ENCODE results near the gene NR3C2. TPM values are rescaled to one million over a fixed set of nuclear protein-coding genes. Genes with fewer than 3 reads are reported as not detected.

NR3C2 gene
- total and polyA plus RNA-seq, 10 of the 15 experiments (the other 5 are each of a cell fraction or from before 2014, with no cell fraction given), result 0.05 to 0.11 (median 0.08) TPM; not detected in 4

DNA sequence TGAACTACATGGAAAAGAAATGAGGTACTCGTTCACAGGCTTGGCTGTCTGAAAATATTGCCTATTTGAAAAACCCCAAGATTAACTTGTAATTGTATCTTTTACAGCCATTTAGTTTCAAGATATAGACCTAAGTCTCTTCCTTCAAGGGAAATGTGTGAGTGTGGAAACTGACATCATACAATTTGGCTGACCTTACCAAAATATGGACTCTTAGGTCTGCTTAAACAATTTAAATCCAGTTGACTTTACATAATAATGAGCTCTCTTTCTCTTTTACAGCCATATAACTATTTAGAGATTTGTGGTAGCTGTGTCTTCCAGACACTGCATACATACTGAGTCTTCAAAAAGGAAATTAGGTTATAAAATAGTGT, 186.9 kb downstream of the NR3C2 start:
- Histone ChIP-seq H3K9ac (ENCODE audit: control insufficient read depth, insufficient read depth, low read length) (no peak overlapping the region), H3K4me1 (ENCODE audit: control insufficient read depth, insufficient read depth, low read length) (no peaks in the 10 kb centered on the region), H3K27ac (ENCODE audit: control insufficient read depth, insufficient read depth) (no peak overlapping the region), H4K20me1 (ENCODE audit: control insufficient read depth, insufficient read depth) (no peaks in the 10 kb centered on the region), H3K9me3 (replicated peaks; ENCODE audit: control insufficient read depth, insufficient read depth, low read length) (no peaks in the 10 kb centered on the region), H3K4me3 (no peak overlapping the region), H3K4me2 (ENCODE audit: control insufficient read depth, insufficient read depth) (no peak overlapping the region), H3K27me3 (replicated peaks in 1 of 2; ENCODE audit: control insufficient read depth in 2 of 2, insufficient read depth in 2 of 2, low read length in 1 of 2) (no peaks in the 10 kb centered on the region), H3K36me3 (ENCODE audit: control insufficient read depth in 2 of 2, insufficient read depth in 2 of 2, low read length in 1 of 2) (no peaks in the 10 kb centered on the region), H2AFZ (ENCODE audit: control insufficient read depth, low read depth, low read length) (no peak overlapping the region), H3K79me2 (ENCODE audit: control insufficient read depth, insufficient read depth, low read length) (no peaks in the 10 kb centered on the region)
- no TSS peak for BruUV-seq (replicated peaks)
- ChIA-PET RAD21 (ENCODE audit: unreplicated experiment) (no interaction called here), CTCF (no interaction called here), SMC1A (ENCODE audit: uncharacterized antibody, unreplicated experiment) (no interaction called here), POLR2A (no interaction called here)
- ATAC-seq (no peak), DNase-seq (ENCODE audit: low read depth, low spot score) (no peak), FAIRE-seq (no peak)
- no peak for TF ChIP-seq SMAD5 (IDR thresholded peaks at IDR 0.05; ENCODE audit: low read depth)
- no peak for TF ChIP-seq WRNIP1 (IDR thresholded peaks at IDR 0.05; ENCODE audit: borderline replicate concordance, low read depth, low read length)
- no peak for TF ChIP-seq MAX (IDR thresholded peaks at IDR 0.05; ENCODE audit: low read depth, low read length)
- TF ChIP-seq RELA (IDR thresholded peaks at IDR 0.05; ENCODE audit: borderline replicate concordance, partially characterized antibody), result no peak
- no peak for TF ChIP-seq TCF3 (IDR thresholded peaks at IDR 0.05; ENCODE audit: borderline replicate concordance, insufficient read depth, low read depth, low read length)
- TF ChIP-seq CHD1 (IDR thresholded peaks at IDR 0.05; ENCODE audit: low read depth, low read length), result no peak
- no peak for TF ChIP-seq ZNF207 (IDR thresholded peaks at IDR 0.05; ENCODE audit: borderline replicate concordance)
- TF ChIP-seq NR2C1 (IDR thresholded peaks at IDR 0.05), result no peak
- TF ChIP-seq CHD4 (IDR thresholded peaks at IDR 0.05), result no peak
- TF ChIP-seq MEF2B (IDR thresholded peaks at IDR 0.05; ENCODE audit: partially characterized antibody, poor library complexity, severe bottlenecking), result no peak
- no peak for TF ChIP-seq MTA3 (IDR thresholded peaks at IDR 0.05; ENCODE audit: borderline replicate concordance, low read length)
- TF ChIP-seq ATF7 (IDR thresholded peaks at IDR 0.05; ENCODE audit: low read depth), result no peak
- in situ Hi-C loops (cut with MboI), result no loop called here
- intact Hi-C loops (cut with micrococcal nuclease; ENCODE audit: unreplicated experiment), result no loop called here
- WGBS (ENCODE audit: insufficient coverage, insufficient replicate concordance, low lambda C conversion rate, missing lambda C conversion rate), result 0% methylated on average over 1 of the region's 1 CpG
